H1 (cell line): ENCODE results near the gene LGR4. TPM values are rescaled to one million over a fixed set of nuclear protein-coding genes. Genes with fewer than 3 reads are reported as not detected.

Experiments used
- HDAC2 ChIP-seq, 2 experiments: fragments of 300-600 bp in 1 of 2; sonication (generic) in 1 of 2; IDR thresholded peaks; 2 replicates each; pipeline ENCODE4 v1.6.1; 2011 to 2012; ENCODE audit warnings: low read depth in 2 of 2, low read length in 2 of 2, mild to moderate bottlenecking in 2 of 2, moderate library complexity in 2 of 2, borderline replicate concordance in 1 of 2, inconsistent platforms in 1 of 2
- polyA plus RNA-seq, 7 experiments: library from polyadenylated mRNA; depleted of rRNA in 3 of 7; stranded (reverse) in 5 of 7; unstranded in 2 of 7; fragments of >200 nt in 5 of 7; fragments of 200-250 nt in 2 of 7; gene quantifications; 1 replicate in 5 of 7; 2 replicates in 1 of 7; 4 replicates in 1 of 7; pipeline versions ENCODE4 v1.2.1 to v1.2.3, GENCODE V29; 2011 to 2013; ENCODE audit warnings: missing spikeins in 2 of 7, mixed read lengths in 2 of 7
- total RNA-seq: library from RNA; stranded (reverse); fragmentation: NEBNext Ultra II Directional; extraction: Animal tissue kit (Norgen Biotek cat#: 25700); gene quantifications from 2 replicates; pipeline ENCODE4 v1.2.1, GENCODE V29; 2021

The LGR4 gene
- total and polyA plus RNA-seq, 2 of the 8 experiments (the other 6 are each of a cell fraction or from before 2014, with no cell fraction given): 26.6 to 61.7 TPM

DNA sequence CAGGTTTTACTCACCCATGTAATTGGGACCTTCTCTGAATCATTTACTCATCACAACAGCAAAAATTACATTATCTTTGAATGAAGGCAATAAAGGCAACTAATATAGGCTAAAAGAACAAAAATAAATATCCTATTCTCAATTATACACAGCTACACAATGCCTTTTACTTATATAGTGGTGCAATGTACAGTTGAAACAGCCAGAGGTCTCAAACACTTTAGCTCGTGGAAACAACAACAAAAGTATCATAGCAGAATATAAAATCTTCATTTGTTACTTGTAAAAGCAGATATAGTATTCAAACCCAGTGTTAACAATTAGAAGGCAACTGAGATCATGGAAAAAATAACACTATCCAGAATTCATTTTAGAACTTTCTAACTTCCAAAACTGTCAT, 88.9 kb downstream of the LGR4 start (continued):
- TF ChIP-seq HDAC2 (IDR thresholded peaks at IDR 0.05; ENCODE audit: borderline replicate concordance in 1 of 2, low read depth in 2 of 2, low read length in 2 of 2): no peak
